SK-N-MC (cell line): ENCODE data around the gene THEMIS2.
"Not testable (repeated sequence)": the region's sequence is repeated elsewhere in the genome, so short reads cannot be mapped to it uniquely, and the experiment has no call there.

Experiments
- DNase-seq: peaks from one replicate; pipeline ENCODE4 v3.0.0-alpha.2; 2011; ENCODE audit warnings: low read depth, low spot score
- H3K27ac ChIP-seq: fragments of 200-600 bp; sonication (generic); 2 replicates; pipeline ENCODE4 v1.5.1; 2016; ENCODE audit warnings: mixed run types
- H3K36me3 ChIP-seq: fragments of 200-600 bp; sonication (generic); 2 replicates; pipeline ENCODE4 v1.6.1; 2017; ENCODE audit warnings: antibody characterized with exemption, low read length, mixed read lengths; ENCODE audit not compliant: insufficient read depth
- H3K4me3 ChIP-seq: fragments of 200-600 bp; sonication (generic); 2 replicates; pipeline ENCODE4 v1.5.1; 2016
- H3K9ac ChIP-seq: fragments of 200-600 bp; sonication (generic); 2 replicates; pipeline ENCODE4 v1.8.0; 2017; ENCODE audit warnings: mixed run types, mixed read lengths; ENCODE audit not compliant: insufficient read length
- H3K9me3 ChIP-seq: fragments of 200-600 bp; sonication (generic); 2 replicates; pipeline ENCODE4 v1.6.1; 2017; ENCODE audit warnings: low read depth, mild to moderate bottlenecking, antibody characterized with exemption, low read length, moderate library complexity, mixed read lengths
- EZH2 ChIP-seq: fragments of 200-600 bp; sonication (generic); IDR thresholded peaks from one replicate; pipeline ENCODE4 v1.6.1; 2017; ENCODE audit warnings: antibody characterized with exemption
- FOXP2 ChIP-seq: optimal IDR thresholded peaks from 2 replicates; pipeline ENCODE3; 2011; ENCODE audit warnings: mild to moderate bottlenecking, moderate library complexity; ENCODE audit not compliant: insufficient read depth; ENCODE audit errors: extremely low read length, control extremely low read depth
- POLR2AphosphoS5 ChIP-seq: IDR thresholded peaks from 2 replicates; pipeline ENCODE4 v1.6.1; 2012; ENCODE audit warnings: mild to moderate bottlenecking, low read depth, low read length, borderline replicate concordance

Gene THEMIS2

DNA sequence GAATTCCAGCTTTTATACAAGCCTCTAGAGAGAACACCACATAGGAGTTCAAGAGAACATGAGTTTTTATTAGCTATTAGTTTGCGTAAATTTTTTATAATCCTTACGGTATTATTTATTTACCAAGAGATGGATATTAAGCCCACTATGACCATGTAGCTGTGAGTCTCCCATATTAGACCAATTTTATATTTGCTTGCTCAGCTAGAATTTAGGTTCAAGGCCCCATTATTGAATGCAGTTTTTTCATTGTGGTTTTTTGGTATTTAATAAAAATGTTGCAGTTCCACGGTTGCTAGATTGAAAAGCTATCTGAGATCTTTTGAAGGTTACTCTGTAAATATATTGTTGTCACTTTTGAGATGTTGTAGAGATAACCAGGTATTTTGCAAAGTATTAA, 38.9 kb upstream of the THEMIS2 start:
- H3K36me3 ChIP-seq, result peaks cover 46% of the 10 kb centered on the region
- H3K9ac ChIP-seq, result peak overlapping the region; percentile 55
- TF ChIP-seq FOXP2, result no peak
- TF ChIP-seq POLR2AphosphoS5, result no peak
- TF ChIP-seq EZH2, result no peak
- no peaks in the 10 kb centered on the region for H3K9me3 ChIP-seq
- peak overlapping the region; percentile 84 for H3K4me3 ChIP-seq
- H3K27ac ChIP-seq, result peak overlapping the region; percentile 80
- DNase-seq, result no peak

DNA sequence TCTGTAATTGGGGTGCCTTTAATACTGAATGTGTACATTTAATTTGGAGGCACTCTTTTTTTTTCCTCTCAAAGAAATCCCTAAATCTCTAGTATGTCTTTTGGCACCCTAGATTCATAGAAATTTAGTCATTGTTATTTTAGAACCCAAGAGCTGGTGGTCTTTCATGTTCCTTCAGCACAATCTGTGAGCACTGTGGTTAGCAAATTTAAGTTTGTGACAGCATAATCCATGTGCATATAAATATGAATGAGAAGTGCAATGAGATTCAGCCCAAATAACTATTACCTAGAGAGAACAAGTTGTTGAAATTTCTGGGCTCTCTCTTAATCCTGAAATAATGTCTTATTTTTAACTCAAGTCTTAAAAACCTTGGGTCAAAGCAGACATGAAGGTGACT, 37.3 kb upstream of the THEMIS2 start:
- Histone ChIP-seq H3K9me3 (no peaks in the 10 kb centered on the region), H3K4me3 (no peak overlapping the region), H3K9ac (no peak overlapping the region), H3K27ac (no peak overlapping the region), H3K36me3 (peaks cover 62% of the 10 kb centered on the region)
- no peak for DNase-seq
- TF ChIP-seq EZH2, result no peak
- TF ChIP-seq POLR2AphosphoS5, result no peak
- TF ChIP-seq FOXP2, result no peak

DNA sequence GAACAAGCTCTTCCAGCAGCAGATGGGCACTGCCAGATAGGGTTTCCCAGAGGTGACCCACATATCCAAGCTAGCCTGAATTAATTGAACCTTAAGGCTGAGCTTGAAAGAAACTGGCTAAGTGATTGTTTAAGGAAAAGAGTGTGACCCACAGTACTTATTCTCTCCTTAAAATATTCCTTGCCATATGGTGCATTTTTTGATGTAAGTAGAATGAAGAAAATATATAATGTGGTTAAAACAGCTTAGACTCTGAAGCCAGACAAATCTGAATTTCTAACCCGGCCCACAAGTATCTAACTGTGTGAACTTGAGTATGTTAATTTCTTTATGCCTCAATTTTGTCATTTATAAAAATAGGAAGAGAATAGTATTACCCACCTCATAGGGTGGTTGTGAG, 36.8 kb upstream of the THEMIS2 start:
- no peak for DNase-seq
- no peak for TF ChIP-seq EZH2
- no peak overlapping the region for H3K9ac ChIP-seq
- no peaks in the 10 kb centered on the region for H3K9me3 ChIP-seq
- H3K4me3 ChIP-seq, result no peak overlapping the region
- H3K27ac ChIP-seq, result no peak overlapping the region
- H3K36me3 ChIP-seq, result peaks cover 66% of the 10 kb centered on the region

DNA sequence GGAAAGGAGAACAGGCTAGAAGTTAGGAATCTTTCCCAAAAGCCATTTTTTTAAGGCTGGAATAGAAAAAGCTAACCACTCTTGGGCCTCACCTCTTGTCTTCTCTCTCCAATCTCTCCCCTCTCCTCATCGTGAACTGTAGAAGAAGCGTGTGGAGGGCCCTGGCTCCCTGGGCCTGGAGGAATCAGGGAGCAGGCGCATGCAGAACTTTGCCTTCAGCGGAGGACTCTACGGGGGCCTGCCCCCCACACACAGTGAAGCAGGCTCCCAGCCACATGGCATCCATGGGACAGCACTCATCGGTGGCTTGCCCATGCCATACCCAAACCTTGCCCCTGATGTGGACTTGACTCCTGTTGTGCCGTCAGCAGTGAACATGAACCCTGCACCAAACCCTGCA, 22.4 kb upstream of the THEMIS2 start:
- no peaks in the 10 kb centered on the region for H3K9me3 ChIP-seq
- H3K27ac ChIP-seq, result no peak overlapping the region
- no peak overlapping the region for H3K9ac ChIP-seq
- no peak for DNase-seq
- peaks cover 61% of the 10 kb centered on the region for H3K36me3 ChIP-seq
- no peak overlapping the region for H3K4me3 ChIP-seq
- no peak for TF ChIP-seq EZH2
- TF ChIP-seq FOXP2, result no peak
- no peak for TF ChIP-seq POLR2AphosphoS5

DNA sequence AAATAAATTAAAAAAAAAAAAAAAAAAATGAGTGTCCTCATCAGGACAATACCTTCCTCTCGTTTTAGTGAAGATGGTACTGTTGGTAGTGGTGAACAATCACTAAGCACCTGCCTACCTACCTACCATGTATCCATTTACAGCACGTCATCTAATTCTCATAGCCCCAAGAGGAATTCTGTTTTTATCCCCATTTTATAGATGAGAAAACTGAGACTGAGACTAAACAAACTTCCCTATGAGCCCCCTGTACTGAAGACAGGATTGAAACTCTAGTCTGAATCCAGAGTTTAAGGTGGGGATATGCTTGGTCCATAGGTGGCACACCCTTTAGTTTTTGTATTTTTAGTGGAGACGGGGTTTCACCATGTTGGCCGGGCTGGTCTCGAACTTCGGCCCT, 17.3 kb upstream of the THEMIS2 start:
- Histone ChIP-seq H3K4me3 (no peak overlapping the region), H3K27ac (no peak overlapping the region), H3K36me3 (peaks cover 17% of the 10 kb centered on the region; the same call in 1 of the 2 replicates), H3K9me3 (no peaks in the 10 kb centered on the region), H3K9ac (no peak overlapping the region)
- TF ChIP-seq FOXP2, result no peak
- TF ChIP-seq POLR2AphosphoS5, result no peak
- no peak for TF ChIP-seq EZH2
- no peak for DNase-seq

DNA sequence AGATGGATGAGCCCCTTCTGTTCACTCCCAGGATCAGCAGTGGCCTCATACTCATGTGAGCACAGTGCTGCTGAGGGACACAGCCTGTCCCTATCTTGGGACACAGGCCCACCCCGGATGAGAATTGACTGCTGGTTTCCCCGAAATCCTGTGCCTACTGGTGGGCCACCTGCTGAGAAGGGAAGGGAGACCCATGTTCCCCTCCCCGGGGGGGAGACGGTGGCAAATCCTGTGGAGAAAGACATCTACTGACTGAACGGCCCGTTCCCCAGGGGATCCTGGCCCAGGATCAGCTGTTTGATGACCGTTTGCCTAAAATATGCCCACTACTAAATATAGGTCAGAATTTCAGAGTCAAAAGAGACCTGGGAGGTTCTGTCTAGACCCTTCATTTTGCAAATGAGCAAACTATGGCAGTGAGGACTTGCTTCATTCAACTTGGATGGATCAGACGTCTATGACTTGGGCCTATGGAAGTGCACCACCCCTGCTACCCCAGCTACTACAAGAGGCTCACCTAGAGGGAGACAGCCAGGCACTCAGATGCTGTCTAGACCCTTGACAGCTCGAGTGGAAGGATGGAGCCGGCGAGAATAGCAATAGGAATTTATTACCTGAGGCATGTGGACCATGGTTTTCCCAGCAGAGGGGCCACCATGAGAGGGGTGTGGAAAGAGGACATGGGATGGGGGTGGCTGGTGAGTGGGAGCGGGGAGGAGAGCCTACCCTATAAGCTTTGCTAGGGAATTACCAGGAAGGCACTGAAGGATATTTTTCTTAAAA, 15.6 kb upstream of the THEMIS2 start:
- Histone ChIP-seq H3K9ac (no peak overlapping the region), H3K27ac (no peak overlapping the region), H3K36me3 (peaks cover 1% of the 10 kb centered on the region; the same call in 1 of the 2 replicates), H3K4me3 (no peak overlapping the region), H3K9me3 (no peaks in the 10 kb centered on the region)
- TF ChIP-seq EZH2, result no peak
- no peak for TF ChIP-seq FOXP2
- no peak for TF ChIP-seq POLR2AphosphoS5
- no peak for DNase-seq

DNA sequence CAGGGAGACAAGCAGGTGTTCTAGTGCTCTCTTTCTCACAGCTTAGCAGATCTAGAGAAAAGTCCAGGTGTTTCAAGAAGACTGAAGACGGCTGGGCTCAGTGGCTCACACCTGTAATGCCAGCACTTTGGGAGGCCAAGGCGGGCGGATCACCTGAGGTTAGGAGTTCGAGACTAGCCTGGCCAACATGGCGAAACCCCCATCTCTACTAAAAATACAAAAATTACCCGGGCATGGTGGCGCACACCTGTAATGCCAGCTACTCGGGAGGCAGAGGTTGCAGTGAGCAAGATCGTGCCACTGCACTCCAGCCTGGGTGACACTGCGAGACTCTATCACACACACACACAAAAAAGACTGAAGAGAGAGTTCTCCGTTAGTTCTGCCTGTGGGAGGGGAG, 14.8 kb upstream of the THEMIS2 start:
- not testable (repeated sequence) for H3K27ac ChIP-seq, H3K9ac ChIP-seq, H3K4me3 ChIP-seq, DNase-seq, H3K9me3 ChIP-seq, H3K36me3 ChIP-seq

DNA sequence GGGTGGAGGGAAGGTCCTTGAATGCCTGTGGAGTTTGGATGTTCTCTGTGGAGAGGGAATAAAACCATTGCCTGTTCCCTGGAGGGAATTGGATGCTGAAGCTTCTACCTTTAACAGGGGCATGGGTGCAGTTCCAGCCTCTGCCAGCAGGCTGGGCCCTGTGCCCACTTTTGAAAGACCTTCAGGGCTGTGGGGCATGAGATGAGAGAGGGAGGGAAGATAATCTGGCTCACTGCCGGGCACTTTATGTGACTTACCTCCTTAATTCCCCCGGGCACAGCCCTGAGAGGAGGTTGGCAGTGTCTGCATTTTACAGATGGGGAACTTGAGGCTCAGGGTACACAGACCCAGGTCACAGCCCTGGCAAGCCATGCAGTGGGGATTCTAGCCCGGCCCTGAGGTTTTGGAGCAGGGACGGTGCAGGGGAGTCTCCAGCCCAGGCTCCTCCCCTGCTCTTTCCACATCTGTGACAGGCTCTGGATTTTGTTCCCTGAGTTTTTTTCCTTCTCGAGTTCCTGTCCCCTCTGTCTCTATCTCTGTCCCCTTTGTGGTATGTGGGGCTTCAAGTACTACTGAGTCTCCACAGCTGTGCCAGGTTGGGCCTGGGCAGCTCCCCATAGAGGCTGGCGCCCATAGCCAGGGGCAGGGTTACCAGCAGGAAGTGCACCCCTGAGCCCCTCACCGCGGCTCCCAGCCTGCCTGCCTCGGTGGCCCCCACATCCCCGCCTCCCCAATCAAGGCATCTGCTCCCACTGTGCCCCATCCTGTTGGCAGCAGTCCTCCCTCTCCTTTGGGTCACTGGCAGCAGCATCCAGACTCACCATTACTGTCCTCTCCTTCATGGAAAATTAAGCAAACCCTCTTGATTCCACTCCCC, 14.0 kb upstream of the THEMIS2 start:
- DNase-seq, result peak; percentile 51
- Histone ChIP-seq H3K27ac (no peak overlapping the region), H3K9ac (no peak overlapping the region), H3K9me3 (no peaks in the 10 kb centered on the region), H3K36me3 (no peaks in the 10 kb centered on the region), H3K4me3 (peak overlapping the region; percentile 63)
- TF ChIP-seq FOXP2, result peak; percentile 20
- no peak for TF ChIP-seq EZH2
